ENCODE measurements around the gene TSPAN31.

The TSPAN31 gene

DNA sequence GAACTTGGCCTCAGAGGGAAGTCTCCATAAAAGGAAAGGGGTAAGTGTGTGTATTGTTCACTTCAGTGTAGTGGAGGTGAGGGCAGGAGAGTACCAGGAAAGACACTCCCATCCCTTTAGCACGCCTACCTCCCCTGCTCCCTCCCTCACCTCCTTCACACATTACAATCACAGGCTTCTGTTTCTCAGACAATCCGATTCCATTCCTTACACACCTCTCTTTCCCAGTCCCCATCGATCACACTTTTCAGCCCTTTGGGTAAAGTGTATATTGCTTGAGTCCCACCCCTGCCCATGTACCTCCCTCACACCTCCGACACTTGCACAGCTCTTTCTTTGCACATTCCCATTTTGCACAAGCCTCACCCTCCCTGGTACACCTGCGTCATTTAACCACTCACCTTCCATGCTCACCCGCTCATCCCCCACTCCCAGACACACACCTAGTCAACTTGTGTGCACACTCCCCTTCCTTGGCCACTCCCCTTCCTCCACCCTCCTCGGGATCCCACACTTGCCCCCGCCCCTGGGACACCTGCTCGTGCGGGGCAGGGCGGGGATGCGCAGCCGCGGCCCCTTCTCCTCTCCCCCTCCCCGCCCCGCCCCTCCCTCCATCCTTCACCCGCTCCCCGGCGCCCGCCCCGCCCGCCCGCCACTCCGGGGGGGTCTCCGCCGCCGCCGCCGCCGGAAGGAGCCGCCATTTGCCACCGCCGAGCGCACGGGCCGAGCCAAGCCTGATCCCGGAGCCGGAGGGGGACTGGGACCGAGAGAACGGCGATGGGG is 9.8 kb downstream of the TSPAN31 start, which contains the start of gene MARCHF9:
Gene MARCHF9, plus strand, starts transcription at position 693 of the 783 bp plus-strand sequence. CDS start 426 bp downstream, outside the sequence.
- DNase-seq, result peak; percentile 91

DNA sequence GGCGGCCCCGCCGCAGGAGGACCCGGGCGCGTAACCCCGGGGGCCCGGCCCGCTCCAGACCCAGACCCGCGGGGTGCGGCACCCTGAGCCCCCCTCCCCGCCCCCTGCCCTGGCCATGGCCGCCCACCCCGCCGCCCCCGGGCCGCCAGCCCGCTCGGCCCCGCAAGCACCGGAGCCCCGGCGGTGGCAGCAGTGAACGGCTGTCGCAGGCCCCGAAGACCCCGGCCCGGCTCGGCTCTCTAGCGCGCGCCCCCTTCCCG is 10.3 kb downstream of the TSPAN31 start:
- no peak for DNase-seq

GRCh38 chr12:57755454-57756372 is 10.9 kb downstream of the TSPAN31 start:
- DNase-seq, result no peak

DNA sequence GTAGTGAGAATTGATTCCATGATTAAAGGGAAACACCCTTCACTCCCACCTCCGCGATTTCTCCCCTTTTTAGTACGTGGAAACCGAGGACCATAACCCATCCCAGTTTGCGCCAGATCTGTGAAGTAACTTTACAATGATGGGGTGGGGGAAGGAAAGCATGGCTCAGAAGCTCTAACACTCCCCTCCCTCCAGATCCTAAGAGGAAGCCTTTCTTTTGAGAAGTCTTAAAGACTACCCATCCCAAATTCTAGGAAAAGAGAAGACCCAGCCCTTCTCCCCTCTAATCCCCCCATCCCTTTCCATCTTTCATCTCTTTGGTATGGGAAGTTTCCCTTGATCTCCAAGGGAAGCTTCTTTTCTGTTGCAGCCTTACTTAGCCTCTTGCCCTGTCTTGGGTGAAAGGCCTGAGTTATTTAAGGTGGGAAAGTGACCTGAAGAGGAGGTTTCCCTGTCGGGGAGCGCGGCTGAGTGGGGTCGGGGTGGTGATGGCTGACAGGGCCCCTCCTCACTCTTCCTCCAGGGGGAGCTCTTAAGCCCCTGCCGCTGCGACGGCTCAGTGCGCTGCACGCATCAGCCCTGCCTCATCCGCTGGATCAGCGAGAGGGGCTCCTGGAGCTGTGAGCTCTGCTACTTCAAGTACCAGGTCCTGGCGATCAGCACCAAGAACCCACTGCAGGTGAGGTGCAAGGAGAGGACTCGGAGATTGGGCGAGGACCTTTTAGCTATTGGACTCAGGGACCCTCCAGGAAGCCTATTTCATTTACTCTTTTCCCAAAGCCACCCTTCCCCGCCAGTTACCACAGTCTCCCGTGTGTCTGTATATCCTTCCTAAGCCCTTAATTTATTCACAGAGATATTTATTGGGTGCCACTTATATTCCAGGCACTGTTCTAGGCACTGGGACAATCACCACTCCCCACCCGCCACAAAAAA is 11.8 kb downstream of the TSPAN31 start:
- peak; percentile 83 for DNase-seq

- no peak for DNase-seq
Measured at GRCh38 chr12:57757771-57758170, 12.9 kb downstream of the TSPAN31 start.

- no peak for DNase-seq
Measured at GRCh38 chr12:57758552-57759359, 13.9 kb downstream of the TSPAN31 start.

- peak; percentile 58 for DNase-seq
Measured at GRCh38 chr12:57759360-57759980, 14.6 kb downstream of the TSPAN31 start.

- no peak for DNase-seq
Measured at GRCh38 chr12:57760347-57760982, 15.6 kb downstream of the TSPAN31 start.

DNA sequence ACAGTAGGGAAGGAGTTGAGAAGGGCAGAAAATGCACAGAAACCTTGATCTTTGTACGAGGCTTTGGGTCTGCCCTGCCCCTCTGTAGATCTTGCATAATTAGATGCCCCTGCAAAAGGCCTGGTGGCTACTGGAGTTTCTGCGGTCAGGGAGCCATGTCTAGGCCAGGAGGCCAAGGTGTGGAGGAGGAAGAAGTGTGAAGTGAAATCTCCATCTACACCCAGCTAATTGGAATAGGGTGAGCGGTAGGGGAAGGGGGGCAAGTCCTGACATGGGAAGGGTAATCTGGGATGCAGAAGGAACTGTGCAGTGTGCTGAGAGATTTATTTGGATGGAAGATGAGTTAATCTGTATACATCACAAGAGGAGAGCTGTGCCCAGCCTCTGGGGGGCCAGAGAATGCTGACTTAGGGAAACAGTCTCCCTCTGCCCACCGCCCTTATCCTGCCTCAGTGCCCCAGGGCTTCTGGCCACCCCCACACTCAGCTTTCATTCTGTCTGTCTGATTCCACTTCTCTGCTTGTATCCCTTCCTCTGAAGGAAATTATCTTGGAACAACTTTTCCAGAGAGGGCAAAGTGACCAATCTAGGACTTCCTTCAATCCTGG is 16.7 kb downstream of the TSPAN31 start:
- DNase-seq, result no peak

DNA sequence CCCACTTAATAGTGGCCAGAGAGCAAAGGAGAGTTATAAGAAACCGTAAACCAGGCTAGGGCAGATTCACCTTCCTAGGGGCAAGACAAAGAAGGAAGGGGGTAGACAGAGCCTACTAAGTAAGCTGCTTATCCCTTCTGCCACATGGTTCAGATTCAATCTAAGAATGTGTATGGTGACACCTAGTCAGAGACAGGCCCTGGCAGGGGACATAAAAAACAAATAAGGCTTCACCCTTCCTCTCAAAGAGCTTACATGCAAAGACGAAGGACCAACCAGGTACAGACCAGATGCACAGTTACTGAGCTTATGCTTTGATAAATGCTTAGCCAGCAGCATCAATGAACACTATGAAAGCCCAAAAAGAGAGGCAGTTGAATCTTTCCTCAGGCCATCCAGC is 17.6 kb downstream of the TSPAN31 start:
- DNase-seq, result no peak

GRCh38 chr12:57763881-57764661 is 19.2 kb downstream of the TSPAN31 start:
- no peak for DNase-seq

DNA sequence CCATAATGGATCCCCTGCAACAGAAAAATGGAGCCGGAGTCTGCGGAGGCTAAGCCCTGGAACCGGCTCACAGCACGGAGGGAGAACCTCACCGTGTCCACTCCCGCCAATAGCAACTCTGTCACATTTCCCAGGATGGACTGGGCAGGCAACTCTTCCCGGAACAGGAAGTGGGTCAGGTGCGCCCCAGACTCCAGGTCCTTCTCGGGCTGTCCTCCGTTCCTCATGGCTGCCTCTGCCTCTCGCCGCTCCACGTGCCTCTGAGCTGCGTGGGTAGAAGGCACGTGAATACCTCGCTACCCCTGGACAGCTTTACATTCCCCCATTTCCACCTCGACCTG is 19.8 kb downstream of the TSPAN31 start:
- no peak for DNase-seq

GRCh38 chr12:57765003-57765697 is 20.3 kb downstream of the TSPAN31 start:
- peak; percentile 70 for DNase-seq

- DNase-seq, result no peak
Measured at GRCh38 chr12:57765698-57766463, 21.0 kb downstream of the TSPAN31 start.

- DNase-seq, result no peak
Measured at GRCh38 chr12:57766464-57767304, 21.8 kb downstream of the TSPAN31 start, which contains the start of gene CYP27B1. TSS of gene CYP27B1 (minus strand) at chr12:57767078. CDS start at chr12:57767041, 37 bp downstream.

- no peak for DNase-seq
Measured at GRCh38 chr12:57767305-57767698, 22.5 kb downstream of the TSPAN31 start.

DNA sequence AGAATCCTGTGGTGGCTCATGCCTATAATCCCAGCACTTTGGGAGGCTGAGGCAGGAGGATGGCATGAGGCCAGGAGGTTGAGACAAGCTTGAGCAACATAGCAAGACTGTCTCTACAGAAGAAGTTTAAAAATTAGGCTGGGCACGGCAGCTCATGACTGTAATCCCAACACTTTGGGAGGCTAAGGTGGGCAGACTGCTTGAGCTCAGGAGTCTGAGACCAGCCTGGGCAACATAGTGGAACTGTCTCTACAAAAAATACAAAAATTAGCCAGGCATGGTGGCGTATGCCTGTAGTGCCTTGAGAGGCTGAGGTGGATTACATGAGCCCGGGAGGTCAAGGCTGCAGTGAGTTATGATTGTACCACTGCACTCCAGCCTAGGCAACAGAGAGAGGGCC is 23.0 kb downstream of the TSPAN31 start:
- DNase-seq, result no peak
